ENCODE measurements around the gene TRPM3.

DNA sequence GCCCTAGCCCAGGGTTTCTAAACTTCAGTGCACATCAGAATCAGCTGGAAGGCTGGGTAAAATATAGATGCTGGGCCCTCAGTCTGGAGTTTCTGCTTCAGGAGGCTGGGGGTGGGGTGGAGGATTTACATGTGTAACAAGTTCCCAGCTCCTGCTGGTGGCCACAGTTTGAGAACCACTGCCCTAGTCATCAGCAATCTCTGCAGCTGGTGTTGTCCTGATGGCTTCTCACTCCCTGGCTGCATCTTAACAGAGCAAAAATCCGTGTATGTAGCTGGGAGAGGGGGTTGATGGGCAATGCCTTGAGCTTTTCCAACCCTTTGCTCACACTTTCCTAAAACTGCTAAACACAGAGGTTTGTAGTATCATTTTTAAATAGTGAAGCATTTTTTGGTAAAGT, 520.9 kb downstream of the TRPM3 start:
- TF ChIP-seq EZH2 (optimal IDR thresholded peaks at IDR 0.05; ENCODE audit: low read depth, low read length): no peak
- TF ChIP-seq, protein P1, sequence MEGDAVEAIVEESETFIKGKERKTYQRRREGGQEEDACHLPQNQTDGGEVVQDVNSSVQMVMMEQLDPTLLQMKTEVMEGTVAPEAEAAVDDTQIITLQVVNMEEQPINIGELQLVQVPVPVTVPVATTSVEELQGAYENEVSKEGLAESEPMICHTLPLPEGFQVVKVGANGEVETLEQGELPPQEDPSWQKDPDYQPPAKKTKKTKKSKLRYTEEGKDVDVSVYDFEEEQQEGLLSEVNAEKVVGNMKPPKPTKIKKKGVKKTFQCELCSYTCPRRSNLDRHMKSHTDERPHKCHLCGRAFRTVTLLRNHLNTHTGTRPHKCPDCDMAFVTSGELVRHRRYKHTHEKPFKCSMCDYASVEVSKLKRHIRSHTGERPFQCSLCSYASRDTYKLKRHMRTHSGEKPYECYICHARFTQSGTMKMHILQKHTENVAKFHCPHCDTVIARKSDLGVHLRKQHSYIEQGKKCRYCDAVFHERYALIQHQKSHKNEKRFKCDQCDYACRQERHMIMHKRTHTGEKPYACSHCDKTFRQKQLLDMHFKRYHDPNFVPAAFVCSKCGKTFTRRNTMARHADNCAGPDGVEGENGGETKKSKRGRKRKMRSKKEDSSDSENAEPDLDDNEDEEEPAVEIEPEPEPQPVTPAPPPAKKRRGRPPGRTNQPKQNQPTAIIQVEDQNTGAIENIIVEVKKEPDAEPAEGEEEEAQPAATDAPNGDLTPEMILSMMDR (IDR thresholded peaks at IDR 0.05; ENCODE audit: low read length): no peak
